ENCODE data around the gene ADAM23.

Gene ADAM23

GRCh38 chr2:206665251-206665650, 221.9 kb downstream of the ADAM23 start:
- DNase-seq: no peak
